ENCODE results near the gene ALOX12.
"Not testable (repeated sequence)": the region's sequence is repeated elsewhere in the genome, so short reads cannot be mapped to it uniquely, and the experiment has no call there.

The ALOX12 gene

DNA sequence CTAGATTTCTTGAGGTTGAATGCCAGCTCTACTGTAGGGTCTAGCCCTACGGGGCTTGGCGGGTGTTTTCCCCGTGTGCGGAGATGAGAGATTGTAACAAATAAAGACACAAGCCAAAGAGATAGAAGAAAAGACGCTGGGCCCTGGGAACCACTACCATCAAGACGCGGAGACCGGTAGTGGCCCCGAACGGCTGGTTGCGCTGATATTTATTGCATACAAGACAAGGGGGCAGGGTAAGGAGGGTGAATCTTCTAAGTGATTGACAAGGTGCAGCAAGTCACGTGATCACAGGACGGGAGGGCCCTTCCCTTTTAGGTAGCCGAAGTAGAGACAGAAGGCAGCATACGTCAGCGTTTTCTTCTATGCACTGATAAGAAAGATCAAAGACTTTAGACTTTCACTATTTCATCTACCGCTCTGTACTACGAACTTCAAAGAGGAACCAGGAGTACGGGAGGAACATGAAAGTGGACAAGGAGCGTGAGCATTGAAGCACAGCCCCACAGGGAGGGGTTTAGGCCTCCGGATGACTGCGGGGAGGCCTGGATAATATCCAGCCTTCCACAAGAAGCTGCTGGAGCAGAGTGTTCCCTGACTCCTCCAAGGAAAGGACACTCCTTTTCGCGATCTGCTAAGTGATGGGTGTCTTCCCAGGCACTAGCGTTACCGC is 51.0 kb downstream of the ALOX12 start:
- not testable (repeated sequence) for DNase-seq

DNA sequence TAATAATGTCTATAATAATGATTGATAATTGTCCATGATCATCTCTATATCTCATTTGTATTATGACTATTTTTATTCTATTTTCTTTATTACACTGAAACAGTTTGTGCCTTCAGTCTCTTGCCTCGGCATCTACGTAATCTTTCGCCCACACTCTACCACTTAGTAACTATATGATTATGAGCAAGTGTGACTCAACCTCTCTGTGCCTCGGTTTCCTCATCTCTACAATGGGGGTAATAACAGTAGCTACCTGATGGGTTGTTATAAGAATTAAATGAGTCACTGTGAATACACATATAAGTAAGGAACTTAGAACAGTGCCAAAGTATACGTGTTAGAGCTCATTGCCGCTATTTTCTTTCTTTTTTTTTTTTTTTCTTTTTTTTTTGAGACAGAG is 51.7 kb downstream of the ALOX12 start:
- DNase-seq = no peak

DNA sequence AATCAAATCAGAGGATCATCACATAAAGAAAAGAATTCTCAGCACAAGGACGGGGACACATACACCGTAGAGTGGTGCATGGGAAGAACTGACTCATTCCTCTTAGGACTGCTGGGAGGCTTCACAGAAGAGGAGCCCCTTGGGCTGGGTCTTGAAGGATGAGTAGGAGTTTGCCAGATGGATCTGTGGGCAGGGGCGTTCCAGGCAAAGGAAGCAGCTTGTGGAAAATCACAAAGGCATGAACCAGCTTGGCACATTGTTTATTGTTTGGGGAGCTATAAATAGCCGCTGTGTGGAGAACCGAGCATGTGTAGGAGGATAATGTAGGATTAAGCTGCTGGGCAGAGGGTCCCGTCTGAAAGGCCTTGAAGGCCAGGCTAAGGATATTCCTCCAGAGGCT is 53.1 kb downstream of the ALOX12 start:
- DNase-seq = no peak

DNA sequence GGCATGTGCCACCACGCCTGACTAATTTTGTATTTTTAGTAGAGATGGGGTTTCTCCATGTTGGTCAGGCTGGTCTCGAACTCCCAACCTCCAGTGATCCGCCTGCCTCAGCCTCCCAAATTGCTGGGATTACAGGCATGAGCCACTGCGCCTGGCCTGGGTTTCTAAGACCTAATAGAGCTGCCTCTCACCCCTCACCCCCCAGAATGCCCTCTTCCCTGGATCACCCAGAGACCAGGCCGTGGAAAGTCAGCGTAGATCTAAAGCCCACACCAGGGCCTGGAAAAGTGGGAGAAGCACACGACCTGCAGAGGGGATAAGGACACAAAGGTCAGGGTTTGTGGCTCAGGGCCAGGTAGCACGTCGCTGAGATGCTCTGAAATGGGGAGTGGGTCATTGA is 54.7 kb downstream of the ALOX12 start:
- not testable (repeated sequence) for DNase-seq

DNA sequence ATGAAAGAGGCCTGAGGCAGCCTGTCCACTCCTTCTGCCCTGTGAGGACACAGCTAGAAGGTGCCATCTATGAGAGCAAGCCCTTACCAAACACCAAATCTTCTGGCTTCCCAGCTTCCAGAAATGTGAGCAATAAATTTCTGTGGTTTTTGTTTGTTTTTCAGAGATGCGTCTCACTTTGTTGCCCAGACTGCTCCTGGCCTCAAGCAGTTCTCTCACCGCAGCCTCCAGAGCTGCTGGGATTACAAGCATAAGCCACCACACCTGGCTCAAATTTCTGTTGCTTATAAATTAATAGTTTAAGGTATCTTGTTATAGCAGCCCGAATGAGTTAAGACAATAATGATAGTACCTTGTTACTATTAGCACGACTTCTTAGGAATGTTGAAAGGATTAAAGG is 60.5 kb downstream of the ALOX12 start:
- no peak for DNase-seq

DNA sequence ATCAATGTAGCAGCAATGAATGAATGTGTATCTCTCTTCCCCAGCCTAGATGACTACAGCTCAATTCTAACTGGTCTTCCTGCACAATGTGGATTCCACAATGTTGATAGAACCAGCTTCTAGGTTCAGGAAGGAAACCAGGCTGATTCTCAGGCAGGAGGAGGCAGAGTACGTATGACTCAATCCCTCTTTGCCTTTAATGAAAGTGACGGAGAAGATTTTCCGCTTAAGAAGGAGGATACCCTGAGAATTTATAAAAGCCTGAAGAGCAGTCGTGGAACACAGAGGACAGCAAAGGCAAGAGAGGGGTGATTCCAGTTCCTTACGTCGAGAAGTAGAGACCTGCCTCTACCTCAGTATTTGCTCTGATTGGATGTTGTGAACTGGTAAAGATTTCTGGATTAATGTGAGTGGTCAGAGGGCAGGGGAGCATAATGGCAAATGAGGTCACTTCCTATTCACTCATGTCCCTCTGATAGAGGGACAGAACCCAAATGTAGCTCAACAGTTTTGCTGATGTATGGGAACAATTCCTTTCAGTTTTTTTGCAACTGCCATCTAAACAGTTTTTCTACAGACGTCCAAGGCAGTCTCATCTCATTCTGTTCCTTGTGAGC is 63.1 kb downstream of the ALOX12 start:
- no peak for DNase-seq

Measured in inflammatory macrophage (primary cell).